ENCODE data around the gene EHD3. TPM values are rescaled to one million over a fixed set of nuclear protein-coding genes. Genes with fewer than 3 reads are reported as not detected.

The EHD3 gene
- total and polyA plus RNA-seq, 2 of the 4 experiments (the other 2 are of a cell fraction): 29.1 to 39.8 TPM

DNA sequence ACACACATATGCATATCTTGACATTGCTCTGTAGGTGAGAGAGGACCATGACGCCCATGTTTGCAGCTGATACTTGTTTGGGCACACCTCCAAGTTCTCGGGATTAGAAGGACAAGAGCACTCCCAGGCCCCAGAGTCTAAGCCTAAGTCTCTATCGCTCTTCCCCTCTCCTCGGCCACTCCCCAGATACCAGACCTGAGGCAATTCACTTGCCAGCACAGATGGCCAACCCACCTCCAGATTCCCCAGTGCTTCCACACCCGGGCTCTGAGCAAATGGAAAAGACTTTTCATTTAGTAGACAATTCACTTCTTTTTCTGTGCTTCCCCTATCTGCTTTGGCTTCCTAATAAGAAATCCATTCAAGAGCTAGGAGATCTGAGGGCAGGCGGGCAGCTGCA, 32.9 kb downstream of the EHD3 start:
- Histone ChIP-seq H4K20me1 (ENCODE audit: insufficient read depth, low read length) (peaks cover 3% of the 10 kb centered on the region; the same call in 1 of the 2 replicates), H3K9me3 (ENCODE audit: control insufficient read depth, insufficient read depth, low read length) (no peaks in the 10 kb centered on the region), H3K27ac (ENCODE audit: insufficient read depth, low read length) (no peak overlapping the region), H2BK20ac (ENCODE audit: low read depth, low read length) (no peak overlapping the region), H3K9ac (ENCODE audit: low read depth, low read length) (no peak overlapping the region), H3K79me1 (ENCODE audit: low read depth in 1 of 2, low read length in 2 of 2) (no peaks in the 10 kb centered on the region; a peak in 1 of 4 replicates), H4K5ac (ENCODE audit: low read depth, low read length) (no peak overlapping the region), H3K4me2 (ENCODE audit: low read depth, low read length) (no peak overlapping the region), H3K9me1 (ENCODE audit: insufficient read depth, low read length) (peaks cover 16% of the 10 kb centered on the region), H2BK15ac (ENCODE audit: low read depth, low read length) (no peak overlapping the region), H3K4me1 (ENCODE audit: control insufficient read depth, insufficient read depth, low read length) (peaks cover 8% of the 10 kb centered on the region), H4K91ac (ENCODE audit: insufficient read depth, low read depth, low read length) (no peak overlapping the region), H3K36me3 (ENCODE audit: control insufficient read depth, insufficient read depth, low read length) (peaks cover 24% of the 10 kb centered on the region), H3K4ac (ENCODE audit: low read depth, low read length) (no peak overlapping the region), H3K18ac (ENCODE audit: low read depth, low read length) (no peak overlapping the region), H3K14ac (replicated peaks; ENCODE audit: low read depth, low read length) (no peak overlapping the region), H2AK5ac (ENCODE audit: low read depth, low read length) (no peak overlapping the region), H3K4me3 (ENCODE audit: insufficient read depth, low read depth, low read length) (no peak overlapping the region), H3K27me3 (ENCODE audit: control insufficient read depth, insufficient read depth, low read length) (no peaks in the 10 kb centered on the region), H2BK5ac (ENCODE audit: low read depth, low read length, poor library complexity, severe bottlenecking) (no peak overlapping the region), H2AK9ac (replicated peaks; ENCODE audit: low read depth, low read length, poor library complexity) (no peak overlapping the region), H3K56ac (ENCODE audit: extremely low read depth, insufficient read depth, low read length) (no peak overlapping the region), H4K8ac (ENCODE audit: low read depth in 2 of 2, low read length in 2 of 2) (no peak overlapping the region), H2AFZ (replicated peaks; ENCODE audit: low read length, poor library complexity) (no peak overlapping the region), H2BK120ac (ENCODE audit: low read depth, low read length) (no peak overlapping the region), H3K23ac (ENCODE audit: low read depth, low read length) (no peak overlapping the region)
- DNase-seq (no peak), ATAC-seq (ENCODE audit: low read depth) (no peak)
- intact Hi-C loops (cut with micrococcal nuclease) (no loop called here), dilution Hi-C loops (cut with HindIII; ENCODE audit: low sequenced_read_pairs, unreplicated experiment) (no loop called here), in situ Hi-C loops (cut with MboI; ENCODE audit: low sequenced_read_pairs) (no loop called here)
- TSS peak; percentile 55 for BruUV-seq (replicated peaks)
- 94% methylated on average over 4 of the region's 6 CpGs; no CpG with 5 or more reads in 1 of the 2 experiments for WGBS, 2 experiments (ENCODE audit: extremely low coverage in 2 of 2, insufficient read length in 1 of 2)
- CTCF ChIA-PET: interaction anchor here (1.2 kb wide), 1 partner anchor 33 kb away, joined by 4 read pairs; the partner anchor contains the start of gene EHD3
- POLR2A ChIA-PET (ENCODE audit: unreplicated experiment): no interaction called here
- TF ChIP-seq FOS (IDR thresholded peaks at IDR 0.05; ENCODE audit: low read depth, low read length) (no peak), CHD1 (IDR thresholded peaks at IDR 0.05; ENCODE audit: low read depth, low read length) (no peak)
